ENCODE data around the gene HSD3B7. TPM values are rescaled to one million over a fixed set of nuclear protein-coding genes. Genes with fewer than 3 reads are reported as not detected.

The HSD3B7 gene
- total and polyA plus RNA-seq, 2 of the 4 experiments (the other 2 are of a cell fraction), result 8.5 to 11.3 TPM

DNA sequence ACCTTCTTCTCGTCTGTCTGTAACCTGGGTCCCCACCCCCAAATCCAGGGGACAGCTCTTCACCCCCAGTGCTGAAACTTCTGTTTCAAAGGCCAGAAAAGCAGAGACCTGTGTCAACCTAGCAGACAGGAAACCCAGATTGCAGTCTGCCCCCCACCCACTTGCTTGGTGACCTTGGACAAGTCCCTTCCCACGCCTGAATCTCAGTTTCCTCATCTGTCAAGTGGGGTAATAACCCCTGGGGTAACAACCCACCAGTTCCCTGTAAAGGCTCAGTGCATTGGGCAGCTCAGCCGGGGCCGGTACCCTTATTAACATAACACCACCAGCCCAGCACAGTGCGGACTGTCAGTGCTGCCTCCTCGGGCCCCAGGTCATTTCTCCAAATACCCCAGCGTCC lies 24.1 kb downstream of the HSD3B7 start:
- Histone ChIP-seq H4K91ac (ENCODE audit: insufficient read depth, low read depth, low read length) (no peak overlapping the region), H3K18ac (ENCODE audit: low read depth, low read length) (no peak overlapping the region), H2AFZ (replicated peaks; ENCODE audit: low read length, poor library complexity) (no peak overlapping the region), H3K23ac (ENCODE audit: low read depth, low read length) (no peak overlapping the region), H2BK15ac (ENCODE audit: low read depth, low read length) (no peak overlapping the region), H4K8ac (ENCODE audit: low read depth in 2 of 2, low read length in 2 of 2) (peak overlapping the region in 1 of 2 experiments; percentile 76; a peak in 2 of 4 replicates), H3K14ac (replicated peaks; ENCODE audit: low read depth, low read length) (0 out of 2 replicates have a peak overlapping the region, but pooled peaks have one; percentile 11), H3K9me3 (ENCODE audit: control insufficient read depth, insufficient read depth, low read length) (no peaks in the 10 kb centered on the region), H3K9ac (ENCODE audit: low read depth, low read length) (no peak overlapping the region), H3K9me1 (ENCODE audit: insufficient read depth, low read length) (0 out of 2 replicates have a peak, but pooled peaks cover 5% of the 10 kb centered on the region), H3K79me1 (ENCODE audit: low read depth in 1 of 2, low read length in 2 of 2) (peaks cover 4 to 43% of the 10 kb centered on the region in 2 experiments; a peak in 3 of 4 replicates), H3K4me3 (ENCODE audit: insufficient read depth, low read depth, low read length) (no peak overlapping the region), H3K4ac (ENCODE audit: low read depth, low read length) (peak overlapping the region; percentile 51; the same call in 1 of the 2 replicates), H4K5ac (ENCODE audit: low read depth, low read length) (no peak overlapping the region), H4K20me1 (ENCODE audit: insufficient read depth, low read length) (no peaks in the 10 kb centered on the region), H3K4me1 (ENCODE audit: control insufficient read depth, insufficient read depth, low read length) (peaks cover 32% of the 10 kb centered on the region), H2BK120ac (ENCODE audit: low read depth, low read length) (no peak overlapping the region), H3K27ac (ENCODE audit: insufficient read depth, low read length) (no peak overlapping the region), H2AK9ac (replicated peaks; ENCODE audit: low read depth, low read length, poor library complexity) (peak overlapping the region; percentile 91), H3K56ac (ENCODE audit: extremely low read depth, insufficient read depth, low read length) (no peak overlapping the region), H3K27me3 (ENCODE audit: control insufficient read depth, insufficient read depth, low read length) (peaks cover 7% of the 10 kb centered on the region), H2AK5ac (ENCODE audit: low read depth, low read length) (peak overlapping the region; percentile 40; the same call in 1 of the 2 replicates), H3K36me3 (ENCODE audit: control insufficient read depth, insufficient read depth, low read length) (no peaks in the 10 kb centered on the region), H2BK5ac (ENCODE audit: low read depth, low read length, poor library complexity, severe bottlenecking) (no peak overlapping the region), H3K4me2 (ENCODE audit: low read depth, low read length) (peak overlapping the region; percentile 96), H2BK20ac (ENCODE audit: low read depth, low read length) (no peak overlapping the region)
- in situ Hi-C loops (cut with MboI; ENCODE audit: low sequenced_read_pairs) (no loop called here), intact Hi-C loops (cut with micrococcal nuclease) (no loop called here), dilution Hi-C loops (cut with HindIII; ENCODE audit: low sequenced_read_pairs, unreplicated experiment) (no loop called here)
- CTCF ChIA-PET, result no interaction called here
- no CpG with 5 or more reads among the region's 7 CpGs for WGBS, 2 experiments (ENCODE audit: extremely low coverage in 2 of 2, insufficient read length in 1 of 2)
- BruUV-seq (replicated peaks), result no TSS peak
- TF ChIP-seq RAD21 (IDR thresholded peaks at IDR 0.05; ENCODE audit: low read length) (no peak), BHLHE40 (IDR thresholded peaks at IDR 0.05; ENCODE audit: low read depth, low read length) (no peak), POLR2A (IDR thresholded peaks at IDR 0.05; ENCODE audit: low read depth, low read length) (no peak), SMC3 (IDR thresholded peaks at IDR 0.05; ENCODE audit: low read depth, low read length) (no peak), NFE2L2 (IDR thresholded peaks at IDR 0.05; ENCODE audit: low read depth, low read length) (no peak), MXI1 (IDR thresholded peaks at IDR 0.05; ENCODE audit: borderline replicate concordance, low read depth, low read length) (no peak), CEBPB (IDR thresholded peaks at IDR 0.05; ENCODE audit: low read depth, low read length) (no peak)
- TF ChIP-seq, protein P1, sequence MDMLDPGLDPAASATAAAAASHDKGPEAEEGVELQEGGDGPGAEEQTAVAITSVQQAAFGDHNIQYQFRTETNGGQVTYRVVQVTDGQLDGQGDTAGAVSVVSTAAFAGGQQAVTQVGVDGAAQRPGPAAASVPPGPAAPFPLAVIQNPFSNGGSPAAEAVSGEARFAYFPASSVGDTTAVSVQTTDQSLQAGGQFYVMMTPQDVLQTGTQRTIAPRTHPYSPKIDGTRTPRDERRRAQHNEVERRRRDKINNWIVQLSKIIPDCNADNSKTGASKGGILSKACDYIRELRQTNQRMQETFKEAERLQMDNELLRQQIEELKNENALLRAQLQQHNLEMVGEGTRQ (IDR thresholded peaks at IDR 0.05; ENCODE audit: low read depth, low read length), result no peak
- ATAC-seq (ENCODE audit: low read depth) (no peak), DNase-seq (no peak)
- POLR2A ChIA-PET (ENCODE audit: unreplicated experiment), result interaction anchor here (0.6 kb wide), 1 partner anchor 86 kb away, joined by 3 read pairs; the partner anchor contains the start of gene FBXL19
